GM12878 (cell line): ENCODE data around the gene PPT2. TPM values are rescaled to one million over a fixed set of nuclear protein-coding genes. Genes with fewer than 3 reads are reported as not detected.
A peak's percentile ranks its signal among the peaks of the same experiment; 100 is the strongest.

Experiments
- ATAC-seq: fragments of 200-7000 bp; cut with Tn5 transposase; 3 replicates; pipeline ENCODE4 v1.9.1; 2020; ENCODE audit warnings: mild to moderate bottlenecking, moderate library complexity
- BruUV-seq: library from RNA; stranded (reverse); fragments of 400-500 nt; replicated peaks from 2 replicates; lab custom pipeline; 2021; lab: Mats Ljungman, UMichigan
- CTCF ChIA-PET: fragments of 300-600 bp; sonication (Branson Sonifier 250); formaldehyde crosslinking; extraction: SDS; loops from one replicate; lab custom pipeline; 2021; ENCODE audit warnings: inconsistent platforms; lab: Yijun Ruan, JAX
- POLR2A ChIA-PET: fragments of 350-600 bp; formaldehyde crosslinking; extraction: SDS; loops from one replicate; lab custom pipeline; 2021; ENCODE audit warnings: inconsistent platforms; lab: Charles Lee
- RAD21 ChIA-PET: fragments of 300-600 bp; sonication (Branson Sonifier 250); formaldehyde crosslinking; loops from one replicate; lab custom pipeline; 2023; ENCODE audit warnings: antibody characterized with exemption; ENCODE audit not compliant: unreplicated experiment; lab: Charles Lee
- SMC1A ChIA-PET: fragments of 300-600 bp; sonication (Branson Sonifier 250); formaldehyde crosslinking; loops from one replicate; lab custom pipeline; 2023; ENCODE audit not compliant: unreplicated experiment, uncharacterized antibody; lab: Charles Lee
- DNase-seq: peaks from one replicate; pipeline ENCODE4 v3.0.0-alpha.2; 2011; ENCODE audit warnings: low read depth, low spot score
- FAIRE-seq: peaks from 3 replicates; lab custom pipeline; 2011; peaks lifted over from hg19 to GRCh38; lab: Jason Lieb, UNC
- H2AFZ ChIP-seq: 2 replicates; pipeline ENCODE4 v1.6.0; 2011; ENCODE audit warnings: low read depth, low read length, control low read depth; ENCODE audit not compliant: control insufficient read depth
- H3K27ac ChIP-seq: 2 replicates; pipeline ENCODE4 v1.5.1; 2011; ENCODE audit warnings: control low read depth; ENCODE audit not compliant: control insufficient read depth, insufficient read depth
- H3K27me3 ChIP-seq, 2 experiments: replicated peaks in 1 of 2; 2 replicates each; pipeline versions ENCODE4 v1.6.0 to v1.6.1; 2011; ENCODE audit warnings: low read length in 1 of 2; ENCODE audit not compliant: control insufficient read depth in 2 of 2, insufficient read depth in 2 of 2
- H3K36me3 ChIP-seq, 2 experiments: 2 replicates each; pipeline ENCODE4 v1.5.1; 2011; ENCODE audit warnings: low read length in 1 of 2; ENCODE audit not compliant: control insufficient read depth in 2 of 2, insufficient read depth in 2 of 2
- H3K4me1 ChIP-seq: 2 replicates; pipeline ENCODE4 v1.6.1; 2011; ENCODE audit warnings: mild to moderate bottlenecking, low read length, moderate library complexity, mixed read lengths; ENCODE audit not compliant: control insufficient read depth, insufficient read depth
- H3K4me2 ChIP-seq: 2 replicates; pipeline ENCODE4 v1.6.0; 2011; ENCODE audit warnings: control low read depth; ENCODE audit not compliant: control insufficient read depth, insufficient read depth
- H3K4me3 ChIP-seq: fragments of 200-600 bp; sonication (generic); 2 replicates; pipeline ENCODE4 v1.5.1; 2016
- H3K79me2 ChIP-seq: 2 replicates; pipeline ENCODE4 v1.6.0; 2011; ENCODE audit warnings: low read length; ENCODE audit not compliant: control insufficient read depth, insufficient read depth
- H3K9ac ChIP-seq: 2 replicates; pipeline ENCODE4 v1.8.0; 2011; ENCODE audit warnings: low read length, control low read depth, mixed read lengths; ENCODE audit not compliant: control insufficient read depth, insufficient read depth
- H3K9me3 ChIP-seq: replicated peaks from 3 replicates; pipeline ENCODE4 v1.5.1; 2011; ENCODE audit warnings: mild to moderate bottlenecking, low read length; ENCODE audit not compliant: control insufficient read depth, insufficient read depth
- H4K20me1 ChIP-seq: 2 replicates; pipeline ENCODE4 v1.6.0; 2011; ENCODE audit not compliant: control insufficient read depth, insufficient read depth
- BCLAF1 ChIP-seq: fragments of 450-650 bp; IDR thresholded peaks from 2 replicates; pipeline ENCODE4 v1.6.1; 2017; ENCODE audit warnings: antibody characterized with exemption, mild to moderate bottlenecking, moderate library complexity
- CHD2 ChIP-seq: IDR thresholded peaks from 2 replicates; pipeline ENCODE4 v1.6.1; 2011; ENCODE audit warnings: low read depth, low read length, improper control_type of control experiment, borderline replicate concordance
- CREB1 ChIP-seq: IDR thresholded peaks from 2 replicates; pipeline ENCODE4 v1.6.1; 2012; ENCODE audit warnings: low read depth, mild to moderate bottlenecking, inconsistent platforms
- EZH2 ChIP-seq: IDR thresholded peaks from 2 replicates; pipeline ENCODE4 v1.6.1; 2012; ENCODE audit warnings: low read depth, mild to moderate bottlenecking, control low read depth, inconsistent platforms, low read length, borderline replicate concordance; ENCODE audit not compliant: control insufficient read depth
- NFXL1 ChIP-seq: fragments of 450-650 bp; IDR thresholded peaks from 2 replicates; pipeline ENCODE4 v1.6.1; 2017; ENCODE audit warnings: antibody characterized with exemption, mild to moderate bottlenecking, borderline replicate concordance
- NFYB ChIP-seq: IDR thresholded peaks from 2 replicates; pipeline ENCODE4 v1.6.1; 2011; ENCODE audit warnings: low read depth, mild to moderate bottlenecking, low read length, improper control_type of control experiment, moderate library complexity; ENCODE audit not compliant: insufficient read depth
- RAD51 ChIP-seq: fragments of 450-650 bp; IDR thresholded peaks from 2 replicates; pipeline ENCODE4 v1.6.1; 2016; ENCODE audit warnings: moderate library complexity, mild to moderate bottlenecking, inconsistent platforms
- TCF3 ChIP-seq: IDR thresholded peaks from 2 replicates; pipeline ENCODE4 v1.6.1; 2012; ENCODE audit warnings: low read depth, mild to moderate bottlenecking, low read length, borderline replicate concordance; ENCODE audit not compliant: insufficient read depth
- YY1 ChIP-seq: IDR thresholded peaks from 2 replicates; pipeline ENCODE4 v1.6.1; 2011; ENCODE audit warnings: low read depth, mild to moderate bottlenecking, low read length
- ZNF274 ChIP-seq: IDR thresholded peaks from one replicate; pipeline ENCODE4 v1.8.0; 2011; ENCODE audit not compliant: insufficient read length, insufficient read depth
- ZNF622 ChIP-seq: fragments of 450-650 bp; IDR thresholded peaks from 2 replicates; pipeline ENCODE4 v1.6.1; 2017; ENCODE audit warnings: mild to moderate bottlenecking, inconsistent platforms
- WGBS: methylation state at CpG from one replicate; pipeline ENCODE4 v1.1.6; 2016; ENCODE audit warnings: low lambda C conversion rate; ENCODE audit not compliant: insufficient replicate concordance, insufficient coverage; ENCODE audit errors: missing lambda C conversion rate; 5-methylcytosine and 5-hydroxymethylcytosine counted together
- in situ Hi-C: fragments of 300-500 bp; cut with MboI; formaldehyde crosslinking; loops from 9 replicates; pipeline ENCODE4 v1.14.3; 2018; ENCODE audit warnings: mixed read lengths
- intact Hi-C: fragments of 100-400 bp; cut with micrococcal nuclease; formaldehyde crosslinking; loops from one replicate; pipeline ENCODE4 v1.14.2; 2022; ENCODE audit not compliant: unreplicated experiment
- polyA plus RNA-seq, 11 experiments: library from polyadenylated mRNA; depleted of rRNA in 4 of 11; unstranded in 6 of 11; stranded (reverse) in 5 of 11; fragments of >200 nt; fragmentation: Nextera tagmentation in 4 of 11; fragmentation: Illumina TruSeq in 1 of 11; extraction: Ambion mirVana in 4 of 11; extraction: Trizol in 1 of 11; gene quantifications; 1 replicate in 1 of 11; 2 replicates in 10 of 11; pipeline versions ENCODE4 v1.2.1 to v1.2.3, GENCODE V29; 2011 to 2016; ENCODE audit warnings: inconsistent platforms in 2 of 11, missing spikeins in 2 of 11, low read depth in 1 of 11
- total RNA-seq, 4 experiments: library from RNA; depleted of rRNA in 3 of 4; stranded (reverse); fragments of >200 nt in 3 of 4; fragmentation: Illumina TruSeq in 1 of 4; extraction: Trizol in 1 of 4; gene quantifications; 2 replicates each; pipeline versions ENCODE4 v1.2.1 to v1.2.3, GENCODE V29; 2013 to 2021

Gene PPT2
- total and polyA plus RNA-seq, 10 of the 15 experiments (the other 5 are each of a cell fraction or from before 2014, with no cell fraction given) = 1.3 to 25.5 (median 5.5) TPM

- TF ChIP-seq YY1 = 0 out of 2 replicates have a peak, but pooled peaks have one; percentile 37
- TF ChIP-seq NFYB = no peak
- peak overlapping the region; percentile 93; the same call in 1 of the 2 replicates for H3K4me2 ChIP-seq
- ChIA-PET RAD21 (interaction anchor here (1.0 to 1.6 kb wide), 2 partner anchors 11 to 12 kb away, joined by 5 to 6 read pairs; no protein-coding TSS in a partner anchor), CTCF (no interaction called here), SMC1A (interaction anchor here (4.2 to 4.3 kb wide), 2 partner anchors 12 to 60 kb away, joined by 24 to 41 read pairs; partner anchors contain the start of genes AGPAT1, ATF6B, FKBPL and RNF5), POLR2A (interaction anchor here (0.6 to 7.0 kb wide), 6 partner anchors 11 to 956 kb away, joined by 3 to 123 read pairs (median 4); partner anchors contain the start of genes AGPAT1, ATF6B, EGFL8 and FKBPL)
- in situ Hi-C loops = no loop called here
- peaks cover 57% of the 10 kb centered on the region for H3K79me2 ChIP-seq
- no peak for ATAC-seq
- H3K4me3 ChIP-seq = peak overlapping the region; percentile 90
- no peak for DNase-seq
- no TSS peak for BruUV-seq
- peaks cover 0 to 6% of the 10 kb centered on the region in 2 experiments; a peak in 3 of 4 replicates for H3K36me3 ChIP-seq
- H2AFZ ChIP-seq = no peak overlapping the region
- no peak for FAIRE-seq
- WGBS = 0% methylated on average over 3 of the region's 23 CpGs
- peak overlapping the region; percentile 99 for H3K9ac ChIP-seq
- H3K4me1 ChIP-seq = peaks cover 36% of the 10 kb centered on the region
- no peaks in the 10 kb centered on the region for H4K20me1 ChIP-seq
- no peaks in the 10 kb centered on the region for H3K27me3 ChIP-seq
- peak overlapping the region; percentile 100 for H3K27ac ChIP-seq
- intact Hi-C loops = loop anchor here (1.0 to 2.0 kb wide), 2 partner anchors 13 to 59 kb away; partner anchors contain the start of genes AGPAT1 and FKBPL
- no peaks in the 10 kb centered on the region for H3K9me3 ChIP-seq
Observed at GRCh38 chr6:32189742-32190053, 35.8 kb downstream of the PPT2 start.

- intact Hi-C loops = loop anchor here (1.0 to 2.0 kb wide), 2 partner anchors 13 to 60 kb away; partner anchors contain the start of genes AGPAT1 and FKBPL
- BruUV-seq = TSS peak; percentile 93
- RAD21 ChIA-PET = interaction anchor here (1.0 to 3.7 kb wide), 5 partner anchors 11 to 61 kb away, joined by 3 to 27 read pairs (median 6); partner anchors contain the start of genes ATF6B, FKBPL, PRRT1 and RNF5
- TF ChIP-seq CHD2 = peak; percentile 90
- no peak for TF ChIP-seq CREB1
- TF ChIP-seq ZNF274 = no peak
- TF ChIP-seq EZH2 = no peak
- TF ChIP-seq RAD51 = no peak
- peak; percentile 96 for TF ChIP-seq NFXL1
- TF ChIP-seq BCLAF1 = no peak
- no peak for TF ChIP-seq ZNF622
- no peak for TF ChIP-seq TCF3
Observed at GRCh38 chr6:32190054-32190851, 36.3 kb downstream of the PPT2 start, which contains the start of gene PBX2. TSS of gene PBX2 (minus strand) at chr6:32190202. CDS start at chr6:32189915, 287 bp downstream.

More at GRCh38 chr6:32190054-32190851, 36.3 kb downstream of the PPT2 start, which contains the start of gene PBX2:
- peaks cover 39% of the 10 kb centered on the region for H3K4me1 ChIP-seq
- H3K27ac ChIP-seq = peak within 1 kb of the TSS; percentile 100
- POLR2A ChIA-PET = interaction anchor here (0.6 to 7.0 kb wide), 8 partner anchors 12 to 956 kb away, joined by 3 to 123 read pairs (median 4); partner anchors contain the start of genes AGPAT1, ATF6B, EGFL8 and FKBPL
- FAIRE-seq (peak; percentile 76), ATAC-seq (peak; percentile 79), DNase-seq (peak; percentile 91)
- peak within 1 kb of the TSS; percentile 90 for H3K4me3 ChIP-seq
- peak within 1 kb of the TSS; percentile 99 for H3K9ac ChIP-seq
- H3K79me2 ChIP-seq = peaks cover 59% of the 10 kb centered on the region
- no peak within 1 kb of the TSS for H2AFZ ChIP-seq
- SMC1A ChIA-PET = interaction anchor here (4.2 to 4.3 kb wide), 2 partner anchors 13 to 61 kb away, joined by 24 to 41 read pairs; partner anchors contain the start of genes AGPAT1, ATF6B, FKBPL and RNF5
- no peaks in the 10 kb centered on the region for H3K9me3 ChIP-seq
- CTCF ChIA-PET = interaction anchor here (0.8 to 1.0 kb wide), 3 partner anchors 11 to 71 kb away, joined by 3 to 4 read pairs (median 3); no protein-coding TSS in a partner anchor
- H3K36me3 ChIP-seq = peaks cover 0 to 6% of the 10 kb centered on the region in 2 experiments; a peak in 3 of 4 replicates
- no peaks in the 10 kb centered on the region for H3K27me3 ChIP-seq
- in situ Hi-C loops = no loop called here
- no peaks in the 10 kb centered on the region for H4K20me1 ChIP-seq
- peak within 1 kb of the TSS; percentile 99 for H3K4me2 ChIP-seq
- WGBS = 2% methylated on average over 13 of the region's 23 CpGs
